NK-92 (cell line): ENCODE data around the gene FAM107B.

Experiments
- DNase-seq: peaks from one replicate; lab custom pipeline; 2025; ENCODE audit not compliant: unreplicated experiment; lab: John Stamatoyannopoulos, UW

The FAM107B gene

GRCh38 chr10:14543046-14543903 is 231.4 kb downstream of the FAM107B start:
- DNase-seq, result no peak

- DNase-seq, result no peak
Measured at GRCh38 chr10:14541379-14541778, 233.3 kb downstream of the FAM107B start.

- DNase-seq, result no peak
Measured at GRCh38 chr10:14540611-14541010, 234.1 kb downstream of the FAM107B start.

GRCh38 chr10:14540062-14540461 is 234.6 kb downstream of the FAM107B start:
- DNase-seq, result no peak

- DNase-seq, result no peak
Measured at GRCh38 chr10:14539176-14539575, 235.5 kb downstream of the FAM107B start.

GRCh38 chr10:14536241-14537213 is 238.2 kb downstream of the FAM107B start:
- no peak for DNase-seq

- no peak for DNase-seq
Measured at GRCh38 chr10:14535457-14536130, 239.1 kb downstream of the FAM107B start.

- DNase-seq, result no peak
Measured at GRCh38 chr10:14534152-14534551, 240.5 kb downstream of the FAM107B start.

- DNase-seq, result no peak
Measured at GRCh38 chr10:14533295-14533694, 241.4 kb downstream of the FAM107B start.

GRCh38 chr10:14532473-14533251 is 242.0 kb downstream of the FAM107B start:
- no peak for DNase-seq

GRCh38 chr10:14531974-14532373 is 242.7 kb downstream of the FAM107B start:
- DNase-seq, result no peak

- DNase-seq, result no peak
Measured at GRCh38 chr10:14530465-14530864, 244.2 kb downstream of the FAM107B start.

GRCh38 chr10:14529351-14529750 is 245.3 kb downstream of the FAM107B start:
- no peak for DNase-seq

- DNase-seq, result no peak
Measured at GRCh38 chr10:14528450-14528849, 246.2 kb downstream of the FAM107B start.

GRCh38 chr10:14527915-14528314 is 246.8 kb downstream of the FAM107B start:
- no peak for DNase-seq

GRCh38 chr10:14527134-14527844 is 247.4 kb downstream of the FAM107B start:
- no peak for DNase-seq

GRCh38 chr10:14526326-14526725 is 248.4 kb downstream of the FAM107B start:
- no peak for DNase-seq

- no peak for DNase-seq
Measured at GRCh38 chr10:14524691-14525324, 249.9 kb downstream of the FAM107B start.

- DNase-seq, result no peak
Measured at GRCh38 chr10:14523286-14523685, 251.4 kb downstream of the FAM107B start.
